K562 (cell line): Measurements from ENCODE around the gene ERAS. TPM values are rescaled to one million over a fixed set of nuclear protein-coding genes. Genes with fewer than 3 reads are reported as not detected.

ENCODE experiments used
- ATAC-seq: fragments of 200-7000 bp; cut with Tn5 transposase; 3 replicates; pipeline ENCODE4 v1.9.1; 2020; ENCODE audit warnings: moderate library complexity
- BruUV-seq: library from RNA; stranded (reverse); fragments of 400-500 nt; replicated peaks from 2 replicates; lab custom pipeline; 2021; lab: Mats Ljungman, UMichigan
- CTCF ChIA-PET: fragments of 300-600 bp; formaldehyde crosslinking; extraction: SDS; loops from one replicate; lab custom pipeline; 2021; ENCODE audit warnings: low intra/inter-chr PET ratio; lab: Yijun Ruan, JAX
- POLR2A ChIA-PET: fragments of 300-600, 350-650 bp; sonication (Branson Sonifier 250); formaldehyde crosslinking; extraction: SDS; loops from one replicate; lab custom pipeline; 2021; ENCODE audit warnings: antibody characterized with exemption, inconsistent platforms; lab: Yijun Ruan, JAX
- DNase-seq, 4 experiments: peaks; one replicate each; pipeline versions ENCODE4 v3.0.0 to v3.0.0-alpha.2; 2011 to 2018; ENCODE audit warnings: low spot score in 3 of 4, mixed read lengths in 3 of 4; ENCODE audit errors: extremely low read depth in 1 of 4
- FAIRE-seq: peaks from 2 replicates; lab custom pipeline; 2011; peaks lifted over from hg19 to GRCh38; lab: Jason Lieb, UNC
- H2AFZ ChIP-seq: 2 replicates; pipeline ENCODE4 v1.6.0; 2011; ENCODE audit warnings: low read depth, low read length, control low read depth, inconsistent platforms
- H3K27ac ChIP-seq: fragments of 200-600 bp; 3 replicates; pipeline ENCODE4 v1.8.0; 2011; ENCODE audit warnings: low read depth, mild to moderate bottlenecking, control low read depth, inconsistent platforms, low read length, moderate library complexity, mixed read lengths; ENCODE audit errors: extremely low read depth
- H3K27me3 ChIP-seq, 2 experiments: fragments of 300-600 bp in 1 of 2; 2 replicates in 1 of 2; 3 replicates in 1 of 2; pipeline versions ENCODE4 v1.6.0 to v1.8.0; 2011; ENCODE audit warnings: inconsistent platforms in 2 of 2, low read length in 2 of 2, mild to moderate bottlenecking in 1 of 2, mixed read lengths in 1 of 2, moderate library complexity in 1 of 2; ENCODE audit not compliant: control insufficient read depth in 2 of 2, insufficient read depth in 2 of 2
- H3K36me3 ChIP-seq: fragments of 300-600 bp; 3 replicates; pipeline ENCODE4 v1.8.0; 2011; ENCODE audit warnings: mild to moderate bottlenecking, low read length, inconsistent platforms; ENCODE audit not compliant: control insufficient read depth, insufficient read depth
- H3K4me1 ChIP-seq, 2 experiments: fragments of 200-600 bp in 1 of 2; replicated peaks in 1 of 2; 2 replicates in 1 of 2; 3 replicates in 1 of 2; pipeline versions ENCODE4 v1.5.1 to v1.8.0; 2011; ENCODE audit warnings: inconsistent platforms in 2 of 2, low read length in 2 of 2, mild to moderate bottlenecking in 1 of 2, mixed read lengths in 1 of 2, moderate library complexity in 1 of 2; ENCODE audit not compliant: control insufficient read depth in 2 of 2, insufficient read depth in 2 of 2
- H3K4me2 ChIP-seq: 2 replicates; pipeline ENCODE4 v1.6.1; 2011; ENCODE audit warnings: low read length, control low read depth, inconsistent platforms, mixed read lengths; ENCODE audit not compliant: insufficient read depth
- H3K4me3 ChIP-seq: fragments of 200-600 bp; sonication (generic), shearing (Covaris generic); 2 replicates; pipeline ENCODE4 v1.5.1; 2016; ENCODE audit warnings: control low read depth, inconsistent platforms
- H3K79me2 ChIP-seq: fragments of 200-600 bp; 3 replicates; pipeline ENCODE4 v1.8.0; 2011; ENCODE audit warnings: low read length, inconsistent platforms; ENCODE audit not compliant: control insufficient read depth, insufficient read depth
- H3K9ac ChIP-seq, 2 experiments: 2 replicates each; pipeline versions ENCODE4 v1.6.0 to v1.6.1; 2011; ENCODE audit warnings: low read depth in 2 of 2, low read length in 2 of 2, control low read depth in 1 of 2, inconsistent platforms in 1 of 2, mild to moderate bottlenecking in 1 of 2, mixed read lengths in 1 of 2; ENCODE audit not compliant: insufficient read depth in 1 of 2
- H3K9me1 ChIP-seq: one replicate; pipeline ENCODE4 v1.6.0; 2011; ENCODE audit warnings: inconsistent platforms, mild to moderate bottlenecking, low read length, moderate library complexity; ENCODE audit not compliant: control insufficient read depth, insufficient read depth
- H3K9me3 ChIP-seq: replicated peaks from 2 replicates; pipeline ENCODE4 v1.5.1; 2011; ENCODE audit warnings: low read depth, low read length, inconsistent platforms; ENCODE audit not compliant: control insufficient read depth, insufficient read depth
- H4K20me1 ChIP-seq: replicated peaks from 2 replicates; pipeline ENCODE4 v1.6.1; 2011; ENCODE audit warnings: low read length, inconsistent platforms, mixed read lengths; ENCODE audit not compliant: control insufficient read depth, insufficient read depth
- ELF4 ChIP-seq: fragments of 450-650 bp; formaldehyde crosslinking; IDR thresholded peaks from 2 replicates; pipeline ENCODE4 v1.4.0; 2022; ENCODE audit warnings: missing genetic modification characterization
- RFX1 ChIP-seq: fragments of 450-650 bp; IDR thresholded peaks from 2 replicates; pipeline ENCODE4 v1.6.1; 2016; ENCODE audit warnings: mild to moderate bottlenecking, moderate library complexity
- TSC22D4 ChIP-seq: fragments of 450-650 bp; IDR thresholded peaks from 2 replicates; pipeline ENCODE4 v1.6.1; 2016; ENCODE audit warnings: missing genetic modification characterization, missing biosample characterization, control low read depth
- ZBED1 ChIP-seq: IDR thresholded peaks from 2 replicates; pipeline ENCODE4 v1.6.1; 2014
- ZEB2 ChIP-seq: fragments of 450-650 bp; IDR thresholded peaks from 2 replicates; pipeline ENCODE4 v1.6.1; 2016
- ZNF589 ChIP-seq: fragments of 200-800 bp; sonication (Bioruptor generic); IDR thresholded peaks from 2 replicates; pipeline ENCODE4 v1.6.1; 2016; ENCODE audit warnings: low read depth, missing genetic modification characterization, missing compliant biosample characterization
- WGBS: fragments of 100-300 bp; shearing (Covaris generic); methylation state at CpG from one replicate; pipeline ENCODE4 v1.1.6; 2016; ENCODE audit warnings: low coverage, mixed read lengths; ENCODE audit not compliant: insufficient coverage; ENCODE audit errors: missing lambda C conversion rate; 5-methylcytosine and 5-hydroxymethylcytosine counted together
- in situ Hi-C: fragments of 300-500 bp; cut with MboI; formaldehyde crosslinking; loops from 4 replicates; pipeline ENCODE4 v1.15.0; 2018; ENCODE audit warnings: inconsistent platforms, mixed read lengths
- intact Hi-C: fragments of 100-400 bp; cut with micrococcal nuclease; formaldehyde crosslinking; loops from 2 replicates; pipeline ENCODE4 v1.14.2; 2022
- polyA plus RNA-seq, 8 experiments: library from polyadenylated mRNA; depleted of rRNA in 4 of 8; stranded (reverse) in 5 of 8; unstranded in 3 of 8; fragments of >200 nt; fragmentation: Nextera tagmentation in 2 of 8; fragmentation: Illumina TruSeq in 1 of 8; extraction: Ambion mirVana in 2 of 8; extraction: Trizol in 1 of 8; gene quantifications; 2 replicates each; pipeline versions ENCODE4 v1.2.1 to v1.2.3, GENCODE V29; 2011 to 2014; ENCODE audit warnings: inconsistent platforms in 1 of 8, missing spikeins in 1 of 8
- total RNA-seq, 7 experiments: library from RNA; depleted of rRNA in 6 of 7; stranded (reverse); fragments of >200 nt in 6 of 7; fragmentation: Illumina TruSeq in 2 of 7; extraction: Trizol in 2 of 7; gene quantifications; 2 replicates each; pipeline versions ENCODE4 v1.2.1 to v1.2.3, GENCODE V29; 2011 to 2021; ENCODE audit warnings: low replicate concordance in 1 of 7
- TF ChIP-seq, protein P1 (sequence below): fragments of 200-600 bp; sonication (generic); IDR thresholded peaks from one replicate; pipeline ENCODE4 v1.6.1; 2012; ENCODE audit warnings: mild to moderate bottlenecking, low read depth, low read length, inconsistent platforms
- TF ChIP-seq, protein P2 (sequence below): fragments of 250-450 bp; sonication (Bioruptor Pico); IDR thresholded peaks from 2 replicates; pipeline ENCODE4 v1.8.0; 2022; ENCODE audit warnings: inconsistent platforms
- TF ChIP-seq, protein P3 (sequence below): sonication (generic); formaldehyde crosslinking; IDR thresholded peaks from 2 replicates; pipeline ENCODE4 v1.9.0; 2022; ENCODE audit warnings: mild to moderate bottlenecking, missing genetic modification reagents

The ERAS gene
- total and polyA plus RNA-seq, 9 of the 15 experiments (the other 6 are each of a cell fraction or from before 2014, with no cell fraction given): 0.07 to 0.12 TPM; not detected in 7

DNA sequence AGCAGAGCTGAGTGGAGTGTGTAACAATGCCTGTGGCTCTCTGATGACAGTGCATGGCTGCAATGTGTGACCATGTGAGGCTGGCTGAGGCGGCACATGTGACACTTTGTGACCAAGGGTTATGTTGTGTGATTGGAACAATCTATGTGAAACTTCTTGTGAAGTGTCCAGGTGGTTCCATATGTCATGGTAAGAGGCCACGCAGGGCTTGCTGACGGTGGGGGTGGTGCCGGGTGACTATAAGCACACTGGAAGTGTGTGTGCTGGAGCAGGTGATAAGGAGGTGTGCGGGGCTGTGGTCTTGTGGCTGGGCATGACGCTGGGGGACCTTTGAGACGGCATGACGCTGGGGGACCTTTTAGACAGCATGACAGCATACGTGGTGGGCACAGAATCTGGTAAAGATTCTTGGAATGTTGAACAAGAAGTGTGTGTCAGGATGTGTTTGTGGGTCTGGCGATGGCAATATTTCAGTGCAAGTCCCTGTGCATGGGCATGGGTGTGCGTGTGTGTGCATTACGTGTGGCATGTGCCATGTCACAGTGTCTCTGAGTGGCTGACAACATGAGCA is 31.9 kb upstream of the ERAS start:
- 3% methylated on average over 10 of the region's 12 CpGs for WGBS
- POLR2A ChIA-PET: interaction anchor here (0.6 to 1.0 kb wide), 2 partner anchors 117 to 177 kb away, joined by 3 to 4 read pairs; no protein-coding TSS in a partner anchor
- Histone ChIP-seq H3K79me2 (peaks cover 39% of the 10 kb centered on the region), H3K9me1 (no peaks in the 10 kb centered on the region), H2AFZ (no peak overlapping the region), H3K27ac (peak overlapping the region; percentile 92), H3K9ac (peak overlapping the region; percentile 64 to 72), H3K4me2 (peak overlapping the region; percentile 80), H3K4me1 (peaks cover 61 to 76% of the 10 kb centered on the region in 2 experiments), H3K27me3 (no peaks in the 10 kb centered on the region), H4K20me1 (peaks cover 4% of the 10 kb centered on the region; the same call in 1 of the 2 replicates), H3K36me3 (peaks cover 54% of the 10 kb centered on the region), H3K4me3 (no peak overlapping the region), H3K9me3 (no peaks in the 10 kb centered on the region)
- FAIRE-seq (peak; percentile 95), DNase-seq (peak; percentile 55 to 85 (median 67)), ATAC-seq (peak; percentile 74)
- no TSS peak for BruUV-seq
- CTCF ChIA-PET: no interaction called here
- intact Hi-C loops (loop anchor here (2.0 kb wide), 1 partner anchor 58 kb away; no protein-coding TSS in a partner anchor), in situ Hi-C loops (no loop called here)
- TF ChIP-seq, protein P1, sequence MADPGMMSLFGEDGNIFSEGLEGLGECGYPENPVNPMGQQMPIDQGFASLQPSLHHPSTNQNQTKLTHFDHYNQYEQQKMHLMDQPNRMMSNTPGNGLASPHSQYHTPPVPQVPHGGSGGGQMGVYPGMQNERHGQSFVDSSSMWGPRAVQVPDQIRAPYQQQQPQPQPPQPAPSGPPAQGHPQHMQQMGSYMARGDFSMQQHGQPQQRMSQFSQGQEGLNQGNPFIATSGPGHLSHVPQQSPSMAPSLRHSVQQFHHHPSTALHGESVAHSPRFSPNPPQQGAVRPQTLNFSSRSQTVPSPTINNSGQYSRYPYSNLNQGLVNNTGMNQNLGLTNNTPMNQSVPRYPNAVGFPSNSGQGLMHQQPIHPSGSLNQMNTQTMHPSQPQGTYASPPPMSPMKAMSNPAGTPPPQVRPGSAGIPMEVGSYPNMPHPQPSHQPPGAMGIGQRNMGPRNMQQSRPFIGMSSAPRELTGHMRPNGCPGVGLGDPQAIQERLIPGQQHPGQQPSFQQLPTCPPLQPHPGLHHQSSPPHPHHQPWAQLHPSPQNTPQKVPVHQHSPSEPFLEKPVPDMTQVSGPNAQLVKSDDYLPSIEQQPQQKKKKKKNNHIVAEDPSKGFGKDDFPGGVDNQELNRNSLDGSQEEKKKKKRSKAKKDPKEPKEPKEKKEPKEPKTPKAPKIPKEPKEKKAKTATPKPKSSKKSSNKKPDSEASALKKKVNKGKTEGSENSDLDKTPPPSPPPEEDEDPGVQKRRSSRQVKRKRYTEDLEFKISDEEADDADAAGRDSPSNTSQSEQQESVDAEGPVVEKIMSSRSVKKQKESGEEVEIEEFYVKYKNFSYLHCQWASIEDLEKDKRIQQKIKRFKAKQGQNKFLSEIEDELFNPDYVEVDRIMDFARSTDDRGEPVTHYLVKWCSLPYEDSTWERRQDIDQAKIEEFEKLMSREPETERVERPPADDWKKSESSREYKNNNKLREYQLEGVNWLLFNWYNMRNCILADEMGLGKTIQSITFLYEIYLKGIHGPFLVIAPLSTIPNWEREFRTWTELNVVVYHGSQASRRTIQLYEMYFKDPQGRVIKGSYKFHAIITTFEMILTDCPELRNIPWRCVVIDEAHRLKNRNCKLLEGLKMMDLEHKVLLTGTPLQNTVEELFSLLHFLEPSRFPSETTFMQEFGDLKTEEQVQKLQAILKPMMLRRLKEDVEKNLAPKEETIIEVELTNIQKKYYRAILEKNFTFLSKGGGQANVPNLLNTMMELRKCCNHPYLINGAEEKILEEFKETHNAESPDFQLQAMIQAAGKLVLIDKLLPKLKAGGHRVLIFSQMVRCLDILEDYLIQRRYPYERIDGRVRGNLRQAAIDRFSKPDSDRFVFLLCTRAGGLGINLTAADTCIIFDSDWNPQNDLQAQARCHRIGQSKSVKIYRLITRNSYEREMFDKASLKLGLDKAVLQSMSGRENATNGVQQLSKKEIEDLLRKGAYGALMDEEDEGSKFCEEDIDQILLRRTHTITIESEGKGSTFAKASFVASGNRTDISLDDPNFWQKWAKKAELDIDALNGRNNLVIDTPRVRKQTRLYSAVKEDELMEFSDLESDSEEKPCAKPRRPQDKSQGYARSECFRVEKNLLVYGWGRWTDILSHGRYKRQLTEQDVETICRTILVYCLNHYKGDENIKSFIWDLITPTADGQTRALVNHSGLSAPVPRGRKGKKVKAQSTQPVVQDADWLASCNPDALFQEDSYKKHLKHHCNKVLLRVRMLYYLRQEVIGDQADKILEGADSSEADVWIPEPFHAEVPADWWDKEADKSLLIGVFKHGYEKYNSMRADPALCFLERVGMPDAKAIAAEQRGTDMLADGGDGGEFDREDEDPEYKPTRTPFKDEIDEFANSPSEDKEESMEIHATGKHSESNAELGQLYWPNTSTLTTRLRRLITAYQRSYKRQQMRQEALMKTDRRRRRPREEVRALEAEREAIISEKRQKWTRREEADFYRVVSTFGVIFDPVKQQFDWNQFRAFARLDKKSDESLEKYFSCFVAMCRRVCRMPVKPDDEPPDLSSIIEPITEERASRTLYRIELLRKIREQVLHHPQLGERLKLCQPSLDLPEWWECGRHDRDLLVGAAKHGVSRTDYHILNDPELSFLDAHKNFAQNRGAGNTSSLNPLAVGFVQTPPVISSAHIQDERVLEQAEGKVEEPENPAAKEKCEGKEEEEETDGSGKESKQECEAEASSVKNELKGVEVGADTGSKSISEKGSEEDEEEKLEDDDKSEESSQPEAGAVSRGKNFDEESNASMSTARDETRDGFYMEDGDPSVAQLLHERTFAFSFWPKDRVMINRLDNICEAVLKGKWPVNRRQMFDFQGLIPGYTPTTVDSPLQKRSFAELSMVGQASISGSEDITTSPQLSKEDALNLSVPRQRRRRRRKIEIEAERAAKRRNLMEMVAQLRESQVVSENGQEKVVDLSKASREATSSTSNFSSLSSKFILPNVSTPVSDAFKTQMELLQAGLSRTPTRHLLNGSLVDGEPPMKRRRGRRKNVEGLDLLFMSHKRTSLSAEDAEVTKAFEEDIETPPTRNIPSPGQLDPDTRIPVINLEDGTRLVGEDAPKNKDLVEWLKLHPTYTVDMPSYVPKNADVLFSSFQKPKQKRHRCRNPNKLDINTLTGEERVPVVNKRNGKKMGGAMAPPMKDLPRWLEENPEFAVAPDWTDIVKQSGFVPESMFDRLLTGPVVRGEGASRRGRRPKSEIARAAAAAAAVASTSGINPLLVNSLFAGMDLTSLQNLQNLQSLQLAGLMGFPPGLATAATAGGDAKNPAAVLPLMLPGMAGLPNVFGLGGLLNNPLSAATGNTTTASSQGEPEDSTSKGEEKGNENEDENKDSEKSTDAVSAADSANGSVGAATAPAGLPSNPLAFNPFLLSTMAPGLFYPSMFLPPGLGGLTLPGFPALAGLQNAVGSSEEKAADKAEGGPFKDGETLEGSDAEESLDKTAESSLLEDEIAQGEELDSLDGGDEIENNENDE: no peak
- TF ChIP-seq ZNF589 (CRISPR knock-in tag): no peak
- TF ChIP-seq, protein P2, sequence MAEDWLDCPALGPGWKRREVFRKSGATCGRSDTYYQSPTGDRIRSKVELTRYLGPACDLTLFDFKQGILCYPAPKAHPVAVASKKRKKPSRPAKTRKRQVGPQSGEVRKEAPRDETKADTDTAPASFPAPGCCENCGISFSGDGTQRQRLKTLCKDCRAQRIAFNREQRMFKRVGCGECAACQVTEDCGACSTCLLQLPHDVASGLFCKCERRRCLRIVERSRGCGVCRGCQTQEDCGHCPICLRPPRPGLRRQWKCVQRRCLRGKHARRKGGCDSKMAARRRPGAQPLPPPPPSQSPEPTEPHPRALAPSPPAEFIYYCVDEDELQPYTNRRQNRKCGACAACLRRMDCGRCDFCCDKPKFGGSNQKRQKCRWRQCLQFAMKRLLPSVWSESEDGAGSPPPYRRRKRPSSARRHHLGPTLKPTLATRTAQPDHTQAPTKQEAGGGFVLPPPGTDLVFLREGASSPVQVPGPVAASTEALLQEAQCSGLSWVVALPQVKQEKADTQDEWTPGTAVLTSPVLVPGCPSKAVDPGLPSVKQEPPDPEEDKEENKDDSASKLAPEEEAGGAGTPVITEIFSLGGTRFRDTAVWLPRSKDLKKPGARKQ (CRISPR knock-in tag): no peak
- no peak for TF ChIP-seq RFX1
- TF ChIP-seq, protein P3, sequence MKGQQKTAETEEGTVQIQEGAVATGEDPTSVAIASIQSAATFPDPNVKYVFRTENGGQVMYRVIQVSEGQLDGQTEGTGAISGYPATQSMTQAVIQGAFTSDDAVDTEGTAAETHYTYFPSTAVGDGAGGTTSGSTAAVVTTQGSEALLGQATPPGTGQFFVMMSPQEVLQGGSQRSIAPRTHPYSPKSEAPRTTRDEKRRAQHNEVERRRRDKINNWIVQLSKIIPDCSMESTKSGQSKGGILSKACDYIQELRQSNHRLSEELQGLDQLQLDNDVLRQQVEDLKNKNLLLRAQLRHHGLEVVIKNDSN (CRISPR knock-in tag): peak; percentile 92
- no peak for TF ChIP-seq TSC22D4 (tag)
- no peak for TF ChIP-seq ZBED1
- TF ChIP-seq ELF4: peak; percentile 29; the same call in 1 of the 2 replicates
- peak; percentile 53; the same call in 1 of the 2 replicates for TF ChIP-seq ZEB2
